D721Med (cell line): ENCODE measurements around the gene CDC34.

ENCODE experiments used
- DNase-seq: peaks from one replicate; pipeline ENCODE4 v3.0.0; 2011; ENCODE audit warnings: low spot score; ENCODE audit not compliant: insufficient read length
- FAIRE-seq: peaks from 2 replicates; lab custom pipeline; 2011; peaks lifted over from hg19 to GRCh38; lab: Jason Lieb, UNC
- TF ChIP-seq, protein P1 (sequence below): IDR thresholded peaks from 2 replicates; pipeline ENCODE4 v1.5.1; 2012; ENCODE audit warnings: mild to moderate bottlenecking, control low read depth; ENCODE audit not compliant: insufficient read depth; ENCODE audit errors: missing control alignments

Gene CDC34

DNA sequence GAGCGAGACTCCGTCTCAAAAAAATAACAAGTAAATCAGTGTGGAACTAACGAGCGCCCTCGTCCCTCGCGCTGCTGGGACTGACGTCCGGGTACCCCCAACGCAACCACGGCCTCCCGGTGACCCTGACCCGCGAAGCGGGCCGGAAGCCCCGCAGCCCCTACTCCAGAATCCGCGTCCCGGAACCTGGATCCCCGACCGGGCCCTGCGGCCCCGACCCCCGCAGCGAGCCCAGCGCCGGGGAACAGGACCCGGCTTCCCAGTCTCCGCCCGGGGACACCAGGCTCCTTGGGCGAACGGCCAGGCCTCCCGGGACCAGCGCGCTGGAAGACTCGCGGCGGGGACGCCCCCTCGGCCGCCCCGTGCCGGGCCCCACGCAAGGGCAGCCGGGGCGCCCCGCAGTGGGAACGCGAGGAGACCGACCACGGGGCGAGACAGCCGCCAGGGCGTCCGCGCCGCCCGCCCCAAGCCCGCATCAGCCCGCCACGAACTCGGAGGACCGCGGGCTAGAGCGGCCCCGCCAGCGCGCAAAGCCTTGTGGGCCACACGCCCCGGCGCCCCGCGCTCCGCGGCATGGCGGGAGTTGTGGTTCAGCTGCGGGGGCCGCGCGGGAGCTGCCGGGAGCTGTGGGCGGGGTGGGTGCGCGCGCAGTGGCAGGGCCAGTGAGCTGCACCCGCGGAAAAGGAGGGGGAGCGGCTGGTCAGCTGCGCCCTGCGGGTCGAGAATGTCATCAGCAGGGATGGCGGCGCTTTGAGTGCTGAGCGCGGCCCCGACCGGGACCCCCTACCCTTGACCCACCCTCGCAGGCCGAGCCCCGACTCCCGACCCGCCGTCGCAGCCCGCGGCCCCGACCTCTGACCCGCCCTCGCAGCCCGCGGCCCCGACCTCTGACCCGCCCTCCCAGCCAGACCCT lies 42.8 kb upstream of the CDC34 start:
- DNase-seq (peak; percentile 98), FAIRE-seq (no peak)
- TF ChIP-seq, protein P1, sequence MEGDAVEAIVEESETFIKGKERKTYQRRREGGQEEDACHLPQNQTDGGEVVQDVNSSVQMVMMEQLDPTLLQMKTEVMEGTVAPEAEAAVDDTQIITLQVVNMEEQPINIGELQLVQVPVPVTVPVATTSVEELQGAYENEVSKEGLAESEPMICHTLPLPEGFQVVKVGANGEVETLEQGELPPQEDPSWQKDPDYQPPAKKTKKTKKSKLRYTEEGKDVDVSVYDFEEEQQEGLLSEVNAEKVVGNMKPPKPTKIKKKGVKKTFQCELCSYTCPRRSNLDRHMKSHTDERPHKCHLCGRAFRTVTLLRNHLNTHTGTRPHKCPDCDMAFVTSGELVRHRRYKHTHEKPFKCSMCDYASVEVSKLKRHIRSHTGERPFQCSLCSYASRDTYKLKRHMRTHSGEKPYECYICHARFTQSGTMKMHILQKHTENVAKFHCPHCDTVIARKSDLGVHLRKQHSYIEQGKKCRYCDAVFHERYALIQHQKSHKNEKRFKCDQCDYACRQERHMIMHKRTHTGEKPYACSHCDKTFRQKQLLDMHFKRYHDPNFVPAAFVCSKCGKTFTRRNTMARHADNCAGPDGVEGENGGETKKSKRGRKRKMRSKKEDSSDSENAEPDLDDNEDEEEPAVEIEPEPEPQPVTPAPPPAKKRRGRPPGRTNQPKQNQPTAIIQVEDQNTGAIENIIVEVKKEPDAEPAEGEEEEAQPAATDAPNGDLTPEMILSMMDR, result no peak

DNA sequence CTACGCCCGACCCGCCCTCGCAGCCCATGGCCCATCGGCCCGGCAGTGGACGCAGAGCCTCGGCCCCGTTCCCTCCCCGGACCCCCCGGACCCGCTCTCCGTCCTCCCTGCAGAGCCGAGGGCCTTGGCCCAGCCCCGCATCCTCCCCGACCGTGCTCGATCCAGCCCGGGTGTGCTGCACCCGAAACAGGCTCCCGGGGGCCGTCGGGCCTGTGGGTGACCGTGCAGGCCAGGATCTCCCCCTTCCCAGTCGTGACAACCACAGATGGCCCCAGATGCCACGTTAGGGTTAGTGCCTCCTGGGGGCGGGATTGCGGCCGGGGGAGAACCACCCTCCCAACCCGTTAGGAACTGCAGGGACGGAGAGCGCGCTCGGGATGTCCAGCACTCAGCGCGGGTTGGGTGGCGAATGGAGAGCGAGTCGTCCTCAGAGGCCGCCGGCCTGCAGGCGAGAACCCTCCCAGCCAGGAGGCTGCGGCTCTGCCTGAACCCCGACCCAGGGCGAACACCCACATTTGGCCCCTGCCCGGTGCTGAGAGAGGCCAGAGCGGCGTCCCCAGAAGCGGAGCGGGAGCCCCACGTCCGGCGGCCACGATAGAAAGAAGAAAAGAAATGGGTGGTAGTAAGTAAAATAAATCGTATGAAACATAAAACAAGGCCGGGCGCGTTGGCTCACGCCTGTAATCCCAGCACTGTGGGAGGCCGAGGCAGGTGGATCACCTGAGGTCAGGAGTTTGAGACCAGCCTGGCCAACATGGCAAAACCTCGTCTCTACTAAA lies 42.0 kb upstream of the CDC34 start:
- TF ChIP-seq, protein P1, result no peak
- FAIRE-seq (no peak), DNase-seq (no peak)

DNA sequence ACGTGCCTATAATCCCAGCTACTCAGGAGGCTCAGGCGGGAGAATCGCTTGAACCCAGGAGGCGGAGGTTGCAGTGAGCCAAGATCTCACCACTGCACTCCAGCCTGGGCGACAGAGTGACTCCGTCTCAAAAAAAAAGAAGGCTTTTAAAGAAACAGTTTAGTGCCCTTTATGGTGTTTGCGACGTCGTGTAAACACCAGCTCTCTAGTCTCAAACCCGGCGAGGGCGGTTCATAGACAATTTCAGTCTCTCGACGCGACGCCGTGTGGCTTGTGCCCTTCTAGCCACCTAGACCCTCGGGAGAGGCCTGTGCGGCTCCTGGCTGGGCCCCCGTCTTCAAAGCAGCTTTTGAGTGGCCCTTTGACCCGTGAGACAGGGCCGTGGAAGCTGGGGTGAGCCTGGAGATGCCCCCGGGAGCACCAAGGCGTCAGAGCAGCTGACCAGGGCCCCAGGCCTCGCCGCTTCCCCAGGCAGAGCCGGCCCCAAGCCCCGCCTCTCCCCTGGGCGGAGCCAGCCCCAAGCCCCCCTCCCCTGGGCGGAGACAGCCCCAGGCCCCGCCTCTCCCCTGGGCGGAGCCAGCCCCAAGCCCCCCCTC lies 40.3 kb upstream of the CDC34 start:
- DNase-seq (no peak), FAIRE-seq (no peak)
- TF ChIP-seq, protein P1, result no peak

DNA sequence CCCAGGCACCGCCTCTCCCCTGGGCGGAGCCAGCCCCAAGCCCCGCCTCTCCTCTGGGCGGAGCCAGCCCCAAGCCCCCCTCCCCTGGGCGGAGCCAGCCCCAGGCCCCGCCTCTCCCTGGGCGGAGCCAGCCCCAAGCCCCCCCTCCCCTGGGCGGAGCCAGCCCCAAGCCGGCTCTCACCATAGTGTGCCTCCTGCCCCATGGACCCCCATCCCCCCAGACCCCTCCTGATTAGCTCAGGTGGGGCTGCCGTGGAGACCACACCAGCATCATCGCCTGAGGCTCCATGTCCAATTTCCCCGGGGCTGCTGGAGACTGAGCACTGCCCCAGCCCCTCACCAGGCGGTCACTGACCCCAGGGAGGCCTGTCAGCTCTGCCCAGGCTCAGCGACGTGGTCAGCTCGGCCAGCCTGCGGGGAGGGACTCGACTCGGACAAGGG lies 39.4 kb upstream of the CDC34 start:
- DNase-seq (no peak), FAIRE-seq (no peak)
- TF ChIP-seq, protein P1, result no peak

DNA sequence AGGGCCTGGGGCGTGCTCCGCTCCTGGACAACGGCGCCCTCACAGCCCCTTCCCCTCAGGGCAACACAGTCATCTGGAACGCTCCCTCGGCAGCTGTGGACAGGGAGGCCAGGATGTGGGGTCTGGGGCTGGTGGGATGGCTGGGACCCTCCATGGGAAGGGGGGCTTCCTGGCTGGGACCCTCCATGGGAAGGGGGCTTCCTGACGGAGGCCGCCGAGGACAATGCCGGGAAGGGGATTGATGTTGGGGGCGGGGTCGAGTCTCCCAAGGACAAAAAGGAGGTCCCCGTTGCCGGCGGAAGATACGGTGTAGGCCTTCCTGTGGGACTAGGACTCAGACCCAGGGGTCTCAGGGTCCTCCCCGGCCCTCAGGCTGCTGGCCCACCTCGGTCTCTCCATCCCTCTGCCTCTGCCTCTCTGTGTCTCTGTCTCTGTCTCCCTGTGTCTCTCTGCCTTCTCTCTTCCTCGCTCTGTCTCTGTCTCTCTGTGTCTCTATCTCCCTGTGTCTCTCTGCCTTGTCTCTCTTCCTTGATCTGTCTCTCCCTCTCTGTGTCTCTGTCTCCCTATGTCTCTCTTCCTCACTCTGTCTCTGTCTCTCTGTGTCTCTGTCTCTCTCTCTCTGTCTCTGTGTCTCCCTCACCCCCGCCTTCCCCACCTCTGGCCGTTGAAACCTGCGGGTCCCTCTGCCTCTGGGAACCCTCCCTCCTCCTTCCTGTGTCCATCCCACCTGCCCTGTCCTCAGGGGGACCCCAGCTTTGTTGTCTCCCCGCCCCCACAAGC lies 38.0 kb upstream of the CDC34 start:
- no peak for FAIRE-seq
- DNase-seq, result no peak
- TF ChIP-seq, protein P1, result no peak

DNA sequence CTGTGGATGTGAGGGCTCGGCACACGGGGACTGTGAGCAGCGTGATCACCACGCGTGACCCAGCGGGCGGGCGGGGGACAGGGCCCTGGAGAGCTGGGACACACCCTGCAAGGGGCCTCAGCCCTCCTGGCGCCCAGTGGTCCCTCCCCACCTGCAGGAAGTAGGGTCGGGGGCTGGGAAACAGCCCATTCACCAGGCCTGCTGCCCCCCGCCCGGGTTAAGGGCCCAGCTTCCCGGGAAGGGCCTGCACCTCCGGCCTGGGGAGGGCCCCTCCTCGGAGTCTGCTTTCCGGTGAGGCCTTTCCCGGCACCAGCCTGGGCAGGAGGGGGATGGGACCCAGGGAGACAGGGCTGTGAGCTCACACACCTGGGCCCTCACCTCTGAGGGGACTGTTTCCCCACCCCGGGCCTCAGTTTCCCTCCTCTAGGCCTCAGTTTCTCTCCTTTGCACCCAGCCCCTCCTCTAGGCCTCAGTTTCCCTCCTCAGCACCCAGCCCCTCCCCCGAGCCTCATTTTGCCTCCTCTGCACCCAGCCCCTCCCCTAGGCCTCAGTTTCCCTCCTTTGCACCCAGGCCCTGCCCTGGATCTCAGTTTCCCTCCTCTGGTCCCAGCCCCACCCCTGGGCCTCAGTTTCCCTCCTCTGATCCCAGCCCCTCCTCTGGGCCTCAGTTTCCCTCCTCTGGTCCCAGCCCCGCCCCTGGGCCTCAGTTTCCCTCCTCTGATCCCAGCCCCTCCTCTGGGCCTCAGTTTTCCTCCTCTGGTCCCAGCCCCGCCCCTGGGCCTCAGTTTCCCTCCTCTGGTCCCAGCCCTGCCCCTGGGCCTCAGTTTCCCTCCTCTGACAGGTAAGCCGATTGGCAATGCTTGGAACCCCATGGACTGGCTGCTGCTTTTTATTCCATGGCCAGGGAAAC lies 37.1 kb upstream of the CDC34 start:
- DNase-seq (no peak), FAIRE-seq (no peak)
- TF ChIP-seq, protein P1, result no peak
